SU-DHL-6 (cell line): Measurements from ENCODE around the gene SERPIND1.

ENCODE experiments used
- CTCF ChIP-seq: fragments of 200-600 bp; sonication (generic); IDR thresholded peaks from one replicate; pipeline ENCODE4 v1.5.1; 2017; ENCODE audit warnings: antibody characterized with exemption, mild to moderate bottlenecking, low read length, moderate library complexity; ENCODE audit not compliant: insufficient read depth, poor library complexity, severe bottlenecking
- EZH2phosphoT487 ChIP-seq: fragments of 200-600 bp; sonication (generic), shearing (Covaris generic); conservative IDR thresholded peaks from 2 replicates; pipeline ENCODE4 v1.6.1; 2018; ENCODE audit warnings: mild to moderate bottlenecking, antibody characterized with exemption, low read length, moderate library complexity, mixed read lengths

GRCh38 chr22:20744456-20744855, 29.5 kb upstream of the SERPIND1 start:
- TF ChIP-seq CTCF (no peak), EZH2phosphoT487 (no peak)
